H1 (cell line): Measurements from ENCODE around the gene SP4.

Experiments
- POLR2AphosphoS5 ChIP-seq: IDR thresholded peaks from 2 replicates; pipeline ENCODE4 v1.6.1; 2011; ENCODE audit warnings: low read depth, low read length
- RXRA ChIP-seq: IDR thresholded peaks from 2 replicates; pipeline ENCODE4 v1.6.1; 2011; ENCODE audit warnings: low read depth, mild to moderate bottlenecking, low read length, moderate library complexity; ENCODE audit not compliant: insufficient read depth
- TF ChIP-seq, protein P1 (sequence below), 3 experiments: IDR thresholded peaks; 1 replicate in 2 of 3; 2 replicates in 1 of 3; pipeline versions ENCODE4 v1.5.1 to v1.6.1; 2011; ENCODE audit warnings: low read length in 3 of 3, mild to moderate bottlenecking in 3 of 3, inconsistent platforms in 2 of 3, low read depth in 1 of 3, moderate library complexity in 1 of 3; ENCODE audit not compliant: insufficient read depth in 1 of 3; ENCODE audit errors: control extremely low read depth in 1 of 3

GRCh38 chr7:21526007-21526406, 98.1 kb downstream of the SP4 start:
- TF ChIP-seq POLR2AphosphoS5 = no peak
- TF ChIP-seq, protein P1, sequence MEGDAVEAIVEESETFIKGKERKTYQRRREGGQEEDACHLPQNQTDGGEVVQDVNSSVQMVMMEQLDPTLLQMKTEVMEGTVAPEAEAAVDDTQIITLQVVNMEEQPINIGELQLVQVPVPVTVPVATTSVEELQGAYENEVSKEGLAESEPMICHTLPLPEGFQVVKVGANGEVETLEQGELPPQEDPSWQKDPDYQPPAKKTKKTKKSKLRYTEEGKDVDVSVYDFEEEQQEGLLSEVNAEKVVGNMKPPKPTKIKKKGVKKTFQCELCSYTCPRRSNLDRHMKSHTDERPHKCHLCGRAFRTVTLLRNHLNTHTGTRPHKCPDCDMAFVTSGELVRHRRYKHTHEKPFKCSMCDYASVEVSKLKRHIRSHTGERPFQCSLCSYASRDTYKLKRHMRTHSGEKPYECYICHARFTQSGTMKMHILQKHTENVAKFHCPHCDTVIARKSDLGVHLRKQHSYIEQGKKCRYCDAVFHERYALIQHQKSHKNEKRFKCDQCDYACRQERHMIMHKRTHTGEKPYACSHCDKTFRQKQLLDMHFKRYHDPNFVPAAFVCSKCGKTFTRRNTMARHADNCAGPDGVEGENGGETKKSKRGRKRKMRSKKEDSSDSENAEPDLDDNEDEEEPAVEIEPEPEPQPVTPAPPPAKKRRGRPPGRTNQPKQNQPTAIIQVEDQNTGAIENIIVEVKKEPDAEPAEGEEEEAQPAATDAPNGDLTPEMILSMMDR (IDR thresholded peaks at IDR 0.05; ENCODE audit: control extremely low read depth in 1 of 3, insufficient read depth in 1 of 3, low read depth in 1 of 3, low read length in 3 of 3) = peak in 2 of 3 experiments; percentile 15 to 35; a peak in 2 of 4 replicates
- TF ChIP-seq RXRA = no peak
